ENCODE measurements around the gene HEXD.
"Not testable (repeated sequence)": the region's sequence is repeated elsewhere in the genome, so short reads cannot be mapped to it uniquely, and the experiment has no call there.

The HEXD gene

DNA sequence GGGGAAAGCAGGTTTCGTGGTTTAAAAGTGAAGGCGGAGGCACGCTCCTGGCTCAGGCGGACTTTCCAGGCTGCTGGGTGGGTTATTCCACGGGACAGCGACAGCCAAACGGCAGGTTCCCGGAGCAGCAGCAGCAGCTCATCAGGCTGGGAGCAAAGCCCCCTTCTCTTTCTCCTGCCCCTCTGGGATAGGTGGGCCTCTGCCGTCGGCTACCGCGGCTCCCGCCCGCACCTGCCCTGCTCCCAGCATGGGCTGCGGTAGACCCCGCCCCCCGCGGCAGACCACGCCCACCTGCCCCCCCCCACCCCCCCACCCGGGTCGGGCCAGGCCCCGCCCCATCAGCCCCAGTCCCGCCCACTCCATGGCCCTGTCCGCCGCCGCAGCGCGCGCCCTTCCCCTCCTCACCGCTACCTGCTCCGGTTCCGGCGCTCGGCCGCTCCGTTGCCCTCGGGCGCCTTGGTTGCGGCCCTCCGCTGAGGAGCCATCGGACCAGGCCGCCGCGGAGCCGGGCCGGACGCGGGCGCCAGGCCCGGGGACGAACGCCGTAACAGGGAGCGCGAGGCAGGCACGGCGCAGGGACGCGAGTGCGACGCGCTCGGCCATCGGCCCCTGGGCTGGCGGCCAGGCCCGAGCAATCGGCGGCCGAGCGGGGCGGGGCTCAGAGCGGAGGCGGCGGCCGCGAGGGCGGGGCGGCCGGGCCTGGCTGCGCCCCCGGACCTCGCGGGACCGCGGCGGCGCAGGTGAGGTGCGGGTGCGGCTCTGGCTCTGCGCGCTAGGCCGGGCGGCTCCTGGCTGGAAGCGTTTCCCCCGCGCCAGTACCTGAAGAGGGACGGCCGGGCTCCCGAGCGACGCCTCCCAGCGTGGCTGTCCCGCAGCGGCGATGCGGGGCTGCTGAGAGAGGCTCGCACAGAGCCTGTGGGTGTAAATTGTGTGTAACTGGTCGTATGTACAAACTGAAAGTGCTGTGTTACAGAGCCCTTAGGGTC lies at the start of gene HEXD, which contains the start of gene OGFOD3:
Gene HEXD (plus strand): TSS at position 347 of the 986 bp plus-strand sequence. CDS start 1,453 bp downstream, outside the sequence.
Gene OGFOD3 (minus strand): TSS at position 586 of the 986 bp plus-strand sequence. CDS start 101 bp downstream, at position 485.
- peak; percentile 86 for DNase-seq

DNA sequence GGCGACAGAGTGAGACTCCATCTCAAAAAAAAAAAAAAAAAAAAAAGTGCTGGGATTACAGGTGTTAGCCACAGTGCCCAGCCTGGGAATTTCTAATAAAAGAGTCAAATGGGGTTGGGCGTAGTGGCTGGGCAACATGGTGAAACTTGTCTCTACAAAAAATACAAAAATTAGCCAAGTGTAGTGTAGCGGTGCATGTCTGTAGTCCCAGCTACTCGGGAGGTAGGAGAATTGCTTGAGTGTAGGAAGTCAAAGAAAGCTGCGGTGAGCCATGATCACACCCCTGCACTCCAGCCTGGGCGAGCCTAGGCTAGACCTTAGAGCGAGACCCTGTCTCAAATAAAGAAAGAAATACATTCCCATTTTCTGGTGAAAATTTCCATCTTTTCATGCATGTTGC lies 48.9 kb upstream of the HEXD start:
- no peak for DNase-seq

DNA sequence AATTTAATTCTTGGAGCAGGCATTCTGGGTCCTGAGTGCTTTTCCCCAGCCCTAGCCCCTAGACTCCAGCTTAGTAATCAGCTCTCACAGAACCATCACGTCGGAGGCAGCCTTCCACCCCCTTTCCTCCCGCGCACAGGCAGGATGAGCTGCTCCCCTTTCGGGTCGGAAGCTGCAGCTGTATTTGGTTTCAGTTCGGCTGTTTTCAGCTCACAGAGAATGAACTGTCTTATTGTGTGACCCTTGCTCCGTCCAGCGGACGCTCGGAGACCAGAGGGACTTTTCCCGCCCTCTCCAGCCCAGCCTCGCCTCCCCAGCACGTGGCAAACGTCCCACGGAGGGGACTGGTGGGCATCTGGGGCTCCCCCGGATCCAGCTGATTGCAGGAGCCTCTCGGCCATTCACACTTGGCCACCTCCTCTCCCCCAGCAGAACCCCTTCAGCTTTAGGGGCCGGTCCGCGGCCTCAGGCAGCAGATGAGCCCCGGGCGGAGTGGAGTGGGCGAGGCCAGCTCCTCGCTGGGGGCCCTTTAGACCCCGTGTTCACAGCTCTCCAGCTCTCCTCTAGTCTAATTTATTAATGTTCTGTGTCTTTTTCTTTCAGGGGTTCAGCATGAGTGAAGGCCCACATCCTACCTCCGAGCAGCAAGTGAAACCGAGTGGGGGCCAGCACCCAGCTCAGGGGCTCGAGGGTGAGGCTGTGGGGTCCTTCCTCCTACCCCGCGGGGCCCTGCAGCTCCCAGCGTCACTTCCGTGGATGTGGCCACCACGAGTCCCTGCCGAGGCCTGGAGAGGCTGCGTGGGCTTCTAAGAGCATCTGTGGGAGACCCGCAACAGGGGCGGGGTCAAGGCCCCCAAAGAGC lies 47.4 kb upstream of the HEXD start:
- peak; percentile 45 for DNase-seq

DNA sequence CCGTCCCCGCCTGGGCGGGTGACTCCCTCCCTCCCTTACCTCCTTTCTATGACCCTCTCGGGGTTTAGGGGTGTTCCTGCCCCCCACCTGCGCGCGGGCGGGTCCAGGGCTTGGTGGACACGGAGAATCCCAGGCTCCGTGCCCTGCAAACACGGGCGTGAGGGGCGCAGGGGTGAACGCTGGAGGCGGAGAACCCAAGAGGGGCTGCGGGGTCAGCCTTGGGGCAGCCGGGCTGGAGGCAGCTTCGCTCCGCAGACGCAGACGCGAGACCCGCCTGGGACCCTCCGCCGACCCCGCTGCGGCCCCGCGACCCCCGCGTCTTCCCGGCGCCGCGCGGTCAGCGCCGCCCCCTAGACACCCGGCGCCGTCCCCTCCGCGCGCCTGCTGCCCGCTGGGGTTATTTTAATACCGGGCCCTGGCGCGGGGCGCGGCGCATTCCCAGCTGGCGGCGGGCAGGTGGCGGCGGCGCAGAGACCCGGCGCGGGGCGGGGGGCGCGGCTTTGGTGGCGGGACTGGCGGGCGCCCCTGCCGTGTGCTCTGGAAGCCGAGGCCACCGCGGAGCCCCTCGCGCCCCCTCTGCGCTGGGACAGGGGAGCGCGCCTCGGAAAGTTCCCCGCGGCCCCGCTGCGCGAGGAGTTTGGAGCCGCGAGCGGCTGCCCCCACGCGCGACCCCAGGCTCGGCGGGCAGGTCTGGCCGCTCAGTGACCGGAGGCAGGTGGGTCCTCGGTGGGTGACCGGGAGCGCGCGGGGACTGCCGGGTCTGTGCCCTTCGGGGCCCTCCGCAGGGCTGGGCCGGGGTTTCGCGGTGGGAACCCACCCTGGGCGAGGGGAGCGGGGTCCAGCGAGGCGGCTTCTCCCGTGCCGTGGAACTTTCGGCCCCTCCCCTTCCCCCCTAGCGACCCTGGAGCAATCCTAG lies 46.6 kb upstream of the HEXD start, which contains the start of gene UTS2R:
Gene UTS2R (plus strand): TSS at position 433 of the 916 bp plus-strand sequence. CDS start 2,560 bp downstream, outside the sequence.
- DNase-seq: no peak

DNA sequence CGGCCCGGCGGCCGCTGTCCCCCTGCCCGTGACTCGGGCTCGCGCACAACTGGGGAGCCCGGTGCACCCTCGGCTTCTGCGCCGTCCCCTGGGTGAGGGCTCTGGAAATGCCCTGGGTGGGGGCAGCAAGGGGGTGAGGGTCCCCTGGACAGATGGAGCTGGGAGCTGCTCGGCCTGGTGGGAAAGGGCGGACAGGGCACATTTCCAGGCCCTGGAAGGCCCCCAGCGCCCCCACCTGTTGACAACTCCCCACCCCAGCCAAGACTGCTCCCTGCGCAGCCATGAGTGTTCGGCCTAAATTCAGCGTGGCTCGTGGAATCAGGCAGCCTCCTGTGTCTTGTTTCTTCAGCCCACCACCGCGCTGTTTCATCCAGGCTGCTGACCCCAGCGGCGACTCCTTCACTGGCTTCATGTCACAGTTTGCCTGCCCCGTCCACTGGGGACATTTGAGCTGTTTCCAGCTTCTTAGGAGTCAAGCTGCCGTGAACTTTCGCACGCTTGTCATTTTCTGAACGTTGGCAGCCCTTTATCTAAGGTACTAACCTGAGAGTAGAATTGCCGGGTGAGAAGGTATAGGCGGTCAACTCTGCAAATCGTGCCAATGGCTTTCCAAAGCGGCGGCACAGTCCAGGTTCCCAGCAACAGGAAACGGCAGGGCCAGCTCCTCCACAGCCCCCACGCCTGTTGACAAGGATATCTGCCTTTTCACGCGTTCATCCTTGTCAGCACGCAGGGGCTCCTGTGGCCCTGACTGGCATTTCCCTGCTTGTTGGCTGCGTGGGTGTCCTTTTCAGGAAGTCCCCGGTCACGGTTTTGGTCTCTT lies 45.7 kb upstream of the HEXD start:
- DNase-seq: no peak

DNA sequence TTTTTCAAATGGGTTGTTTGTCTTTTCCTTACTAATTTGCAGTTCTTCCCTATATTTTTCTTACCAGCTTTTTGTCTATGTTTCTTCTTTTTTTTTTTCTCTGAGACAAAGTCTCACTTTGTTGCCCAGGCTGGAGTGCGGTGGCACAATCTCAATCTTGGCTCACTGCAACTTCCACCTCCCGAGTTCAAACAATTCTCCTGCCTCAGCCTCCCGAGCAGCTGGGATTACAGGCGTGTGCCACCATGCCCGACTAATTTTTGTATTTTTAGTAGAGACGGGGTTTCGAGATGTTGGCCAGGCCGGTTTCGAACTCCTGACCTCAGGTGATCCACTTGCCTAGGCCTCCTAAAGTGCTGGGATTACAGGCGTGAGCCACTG lies 45.1 kb upstream of the HEXD start:
- not testable (repeated sequence) for DNase-seq

DNA sequence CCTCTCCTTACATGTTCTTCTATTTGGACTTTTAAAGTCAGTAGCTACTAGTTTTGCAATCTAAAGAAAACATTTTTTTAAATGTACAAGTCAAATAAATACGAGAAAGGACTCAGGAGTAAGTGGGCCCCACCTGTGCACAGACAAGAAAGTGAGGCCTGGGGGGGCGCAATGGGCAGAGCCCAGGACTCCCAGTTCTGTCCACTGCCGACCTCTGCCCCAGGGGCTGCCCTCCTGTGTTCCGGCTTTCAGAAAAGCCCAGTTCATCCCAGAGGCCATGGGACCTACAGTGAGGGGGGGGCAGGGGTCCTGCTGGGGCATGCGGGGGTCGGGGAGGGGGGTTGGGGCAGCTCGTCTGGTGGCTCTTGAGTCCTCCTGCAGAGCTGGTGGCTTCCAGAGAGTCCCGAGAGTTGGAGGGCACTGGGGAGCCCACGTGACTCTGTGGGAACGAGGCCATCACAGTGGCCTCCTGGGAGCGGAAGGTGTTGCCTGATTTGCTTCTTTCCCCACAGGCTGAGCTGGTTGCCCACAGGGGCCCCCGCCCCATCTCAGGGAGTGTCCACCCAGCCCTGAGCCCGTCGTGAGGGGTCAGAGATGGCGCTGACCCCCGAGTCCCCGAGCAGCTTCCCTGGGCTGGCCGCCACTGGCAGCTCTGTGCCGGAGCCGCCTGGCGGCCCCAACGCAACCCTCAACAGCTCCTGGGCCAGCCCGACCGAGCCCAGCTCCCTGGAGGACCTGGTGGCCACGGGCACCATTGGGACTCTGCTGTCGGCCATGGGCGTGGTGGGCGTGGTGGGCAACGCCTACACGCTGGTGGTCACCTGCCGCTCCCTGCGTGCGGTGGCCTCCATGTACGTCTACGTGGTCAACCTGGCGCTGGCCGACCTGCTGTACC lies 44.2 kb upstream of the HEXD start:
- DNase-seq: no peak

DNA sequence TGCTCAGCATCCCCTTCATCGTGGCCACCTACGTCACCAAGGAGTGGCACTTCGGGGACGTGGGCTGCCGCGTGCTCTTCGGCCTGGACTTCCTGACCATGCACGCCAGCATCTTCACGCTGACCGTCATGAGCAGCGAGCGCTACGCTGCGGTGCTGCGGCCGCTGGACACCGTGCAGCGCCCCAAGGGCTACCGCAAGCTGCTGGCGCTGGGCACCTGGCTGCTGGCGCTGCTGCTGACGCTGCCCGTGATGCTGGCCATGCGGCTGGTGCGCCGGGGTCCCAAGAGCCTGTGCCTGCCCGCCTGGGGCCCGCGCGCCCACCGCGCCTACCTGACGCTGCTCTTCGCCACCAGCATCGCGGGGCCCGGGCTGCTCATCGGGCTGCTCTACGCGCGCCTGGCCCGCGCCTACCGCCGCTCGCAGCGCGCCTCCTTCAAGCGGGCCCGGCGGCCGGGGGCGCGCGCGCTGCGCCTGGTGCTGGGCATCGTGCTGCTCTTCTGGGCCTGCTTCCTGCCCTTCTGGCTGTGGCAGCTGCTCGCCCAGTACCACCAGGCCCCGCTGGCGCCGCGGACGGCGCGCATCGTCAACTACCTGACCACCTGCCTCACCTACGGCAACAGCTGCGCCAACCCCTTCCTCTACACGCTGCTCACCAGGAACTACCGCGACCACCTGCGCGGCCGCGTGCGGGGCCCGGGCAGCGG lies 43.4 kb upstream of the HEXD start:
- DNase-seq: no peak

DNA sequence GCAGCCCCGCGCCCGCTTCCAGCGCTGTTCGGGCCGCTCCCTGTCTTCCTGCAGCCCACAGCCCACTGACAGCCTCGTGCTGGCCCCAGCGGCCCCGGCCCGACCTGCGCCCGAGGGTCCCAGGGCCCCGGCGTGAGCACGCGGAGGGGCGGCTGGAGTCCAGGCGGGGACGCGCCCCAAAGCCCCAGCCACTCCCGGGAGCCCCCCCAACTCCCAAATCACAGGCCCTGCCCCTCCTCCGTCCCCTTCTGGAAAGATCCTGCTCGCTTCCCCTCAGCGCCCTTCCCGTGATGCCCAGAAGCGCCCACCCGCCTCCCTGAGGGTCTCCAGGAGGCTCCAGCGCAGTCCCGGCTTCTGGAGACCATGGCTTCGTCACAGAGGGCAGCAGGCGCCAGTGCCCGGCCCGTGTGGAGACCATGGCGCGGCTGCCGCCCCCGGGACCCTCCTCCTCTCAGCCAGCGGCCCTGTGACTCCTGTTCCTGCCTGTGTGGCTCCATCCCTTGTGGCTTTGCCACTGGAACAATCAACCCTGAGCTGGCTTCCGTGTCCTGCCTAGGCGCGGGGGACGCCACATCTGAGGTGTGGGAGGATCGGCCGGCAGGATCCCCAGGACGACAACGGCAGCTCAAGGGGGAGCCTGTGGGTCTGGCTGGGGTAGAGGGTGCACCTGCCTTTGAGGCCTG lies 42.6 kb upstream of the HEXD start:
- DNase-seq: no peak

DNA sequence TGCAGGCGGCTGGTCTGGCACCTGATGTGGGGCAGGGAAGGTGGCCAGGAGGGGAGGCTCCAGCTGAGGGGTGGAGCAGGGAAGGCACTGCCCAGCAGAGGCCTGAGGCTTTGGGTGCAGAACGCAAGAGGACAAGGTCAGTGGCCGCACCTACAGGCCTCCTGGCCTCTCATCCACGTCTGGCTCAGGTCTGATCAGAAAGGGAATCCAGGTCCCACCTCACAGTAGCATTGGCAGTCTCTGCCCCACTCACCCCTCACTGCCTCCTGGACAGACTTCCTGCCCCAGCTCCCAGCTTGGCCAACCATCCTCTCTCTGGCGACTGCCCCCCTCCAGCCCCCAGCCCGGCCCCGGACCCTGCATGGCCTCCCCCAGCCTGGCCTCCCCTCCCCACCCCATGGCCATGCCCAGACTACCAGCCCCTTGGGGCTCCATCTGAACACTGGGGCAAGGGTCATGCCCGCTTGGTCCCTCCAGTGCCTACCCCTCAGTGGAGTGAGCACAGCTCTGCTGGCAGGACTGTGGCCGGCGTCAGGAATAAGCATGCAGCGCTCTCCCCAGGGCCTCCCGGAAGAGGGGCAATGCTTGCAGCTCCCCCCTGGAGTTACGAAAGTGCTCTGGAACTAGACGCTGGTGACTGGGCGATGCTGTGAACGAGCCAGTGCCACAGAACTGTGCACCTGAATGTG lies 42.0 kb upstream of the HEXD start:
- no peak for DNase-seq

DNA sequence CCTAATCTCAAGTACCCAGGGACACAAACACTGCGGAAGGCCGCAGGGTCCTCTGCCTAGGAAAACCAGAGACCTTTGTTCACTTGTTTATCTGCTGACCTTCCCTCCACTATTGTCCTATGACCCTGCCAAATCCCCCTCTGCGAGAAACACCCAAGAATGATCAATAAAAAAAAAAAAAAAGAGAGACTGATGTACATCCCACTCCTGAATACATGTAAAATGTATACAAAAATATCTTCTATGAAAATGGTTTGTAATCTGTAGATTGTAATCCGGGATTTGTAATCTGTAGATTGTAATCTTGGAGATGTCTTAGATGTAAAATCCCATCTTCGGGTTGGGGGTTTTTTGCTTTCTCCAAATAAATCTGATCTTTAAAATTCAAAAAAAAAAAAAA lies 40.9 kb upstream of the HEXD start:
- not testable (repeated sequence) for DNase-seq

DNA sequence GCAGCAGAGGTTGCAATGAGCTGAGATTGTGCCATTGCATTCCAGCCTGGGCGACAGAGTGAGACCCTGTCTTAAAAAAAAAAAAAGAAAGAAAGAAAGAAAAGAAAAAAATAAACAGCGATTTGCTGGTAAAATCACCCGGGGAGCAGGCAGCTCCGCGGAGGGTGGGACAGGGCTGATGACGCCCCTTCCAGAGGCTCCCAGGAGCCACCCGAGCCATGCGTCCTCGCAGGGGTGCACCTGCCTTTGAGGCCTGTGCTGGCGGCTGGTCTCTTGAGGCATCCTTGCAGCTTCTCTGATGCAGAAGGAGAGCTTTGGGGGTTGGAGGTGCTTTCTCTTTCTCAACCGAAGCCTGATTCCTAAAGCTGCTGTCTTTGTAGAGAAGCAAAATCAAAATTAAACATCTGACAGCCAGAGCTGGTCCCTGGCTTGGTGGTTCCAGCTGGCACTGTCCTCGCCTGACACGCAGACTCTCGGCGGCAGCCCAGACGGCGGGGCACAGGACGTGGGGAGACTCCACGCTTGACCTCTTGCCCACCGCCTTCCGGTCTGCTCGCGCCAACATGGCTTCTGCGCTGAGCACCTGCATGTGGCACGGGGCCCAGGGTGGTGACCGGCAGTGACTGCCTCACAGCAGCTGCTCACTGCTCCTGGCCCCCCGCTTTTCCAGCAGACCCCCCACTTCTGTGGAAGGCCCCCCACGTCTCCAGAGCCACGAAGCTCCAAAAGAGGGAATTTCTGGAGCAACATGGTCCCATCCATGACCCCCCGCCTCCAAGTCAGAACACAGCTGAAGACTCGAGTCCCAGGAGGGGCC lies 40.0 kb upstream of the HEXD start:
- no peak for DNase-seq

DNA sequence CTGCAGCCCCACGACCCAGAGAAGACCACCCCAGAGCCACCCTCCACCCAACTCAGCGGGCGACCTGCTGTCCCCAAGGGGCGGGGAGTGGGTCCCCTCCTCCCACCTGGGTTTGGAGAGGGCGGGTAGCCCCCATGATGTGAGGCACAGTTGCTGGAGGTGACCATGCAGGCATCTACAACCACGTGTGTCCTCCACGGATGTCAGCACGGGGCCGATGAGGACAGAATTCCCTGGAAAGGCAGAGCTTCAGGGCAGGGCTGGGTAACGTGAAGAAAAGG lies 39.5 kb upstream of the HEXD start:
- DNase-seq: no peak

DNA sequence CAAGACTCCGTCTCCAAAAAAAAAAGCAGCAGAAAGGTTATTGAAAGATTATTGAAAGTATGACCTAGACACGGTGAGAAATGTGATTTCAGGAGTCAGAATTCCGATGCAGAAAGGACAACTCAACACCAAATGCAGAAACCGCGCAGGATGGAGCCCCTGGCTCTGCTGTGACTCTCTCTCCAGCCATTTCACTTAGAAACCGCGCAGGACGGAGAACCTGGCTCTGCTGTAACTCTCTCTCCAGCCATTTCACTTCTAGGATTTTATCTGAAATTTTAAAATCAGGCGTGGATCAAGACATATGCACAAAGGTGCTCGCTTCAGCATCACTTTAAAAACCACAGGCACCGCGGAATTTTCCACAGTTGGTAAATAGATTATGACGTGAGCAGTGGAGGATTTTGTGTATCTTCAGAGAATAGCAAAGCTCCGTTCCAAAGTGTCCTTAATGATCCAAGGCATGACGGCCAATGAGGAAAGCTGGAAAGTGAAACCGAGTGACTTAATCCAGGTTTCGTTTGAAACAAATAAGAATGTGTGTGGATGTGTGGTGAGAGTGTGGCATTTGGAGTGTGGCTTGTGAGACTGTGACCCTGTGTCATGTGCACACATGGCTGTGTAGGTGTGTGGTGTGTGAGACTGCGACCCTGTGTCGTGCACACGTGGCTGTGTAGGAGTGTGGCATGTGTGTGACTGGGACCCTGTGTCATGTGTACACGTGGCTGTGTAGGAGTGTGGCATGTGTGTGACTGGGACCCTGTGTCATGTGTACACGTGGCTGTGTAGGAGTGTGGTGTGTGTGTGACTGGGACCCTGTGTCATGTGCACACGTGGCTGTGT lies 37.1 kb upstream of the HEXD start:
- DNase-seq: peak; percentile 26

DNA sequence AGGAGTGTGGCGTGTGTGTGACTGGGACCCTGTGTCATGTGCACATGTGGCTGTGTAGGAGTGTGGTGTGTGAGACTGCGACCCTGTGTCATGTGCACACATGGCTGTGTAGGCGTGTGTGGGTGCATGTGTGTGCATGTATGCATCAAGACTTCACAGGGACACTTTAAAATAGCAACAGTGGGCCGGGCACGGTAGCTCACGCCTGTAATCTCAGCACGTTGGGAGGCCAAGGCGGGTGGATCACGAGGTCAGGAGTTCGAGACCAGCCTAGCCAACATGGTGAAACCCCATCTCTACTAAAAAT lies 36.5 kb upstream of the HEXD start:
- not testable (repeated sequence) for DNase-seq

DNA sequence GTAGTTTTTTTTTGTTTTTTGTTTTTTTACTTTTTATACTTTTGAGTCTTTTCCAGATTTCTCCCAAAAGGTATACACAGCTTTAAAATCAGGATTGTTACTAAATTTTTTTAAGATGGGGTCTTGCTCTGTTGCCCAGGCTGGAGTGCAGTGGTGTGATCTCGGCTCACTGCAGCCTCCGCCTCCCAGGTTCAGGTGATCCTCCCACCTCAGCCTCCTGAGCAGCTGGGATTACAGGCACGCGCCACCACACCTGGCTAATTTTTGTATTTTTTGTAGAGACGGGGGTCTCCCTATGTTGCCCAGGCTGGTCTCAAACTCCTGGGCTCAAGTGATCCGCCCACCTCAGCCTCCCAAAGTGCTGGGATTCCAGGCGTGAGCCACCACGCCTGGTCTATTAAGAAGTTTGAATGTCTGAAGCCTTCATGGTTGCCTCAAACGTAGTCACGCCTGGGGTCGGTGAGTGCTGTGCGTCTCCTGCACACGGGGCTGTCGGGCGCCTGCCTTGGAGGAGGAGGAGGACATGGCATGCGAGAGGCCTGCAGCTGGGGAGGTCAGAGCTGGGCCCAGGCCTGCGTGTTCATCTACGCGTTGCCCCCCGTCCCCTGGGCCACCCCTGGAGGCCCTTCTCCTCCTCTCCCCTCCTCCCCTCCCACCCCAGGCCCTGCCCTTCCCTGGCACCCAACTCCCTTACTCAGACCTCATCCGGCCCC lies 35.8 kb upstream of the HEXD start:
- not testable (repeated sequence) for DNase-seq

All from activated naive CD4-positive, alpha-beta T cell treated with Interleukin-2 at 50 U/mL for 16 hours (primary cell).